Activated naive CD4-positive, alpha-beta T cell treated with Interleukin-2 at 50 U/mL for 16 hours (primary cell): ENCODE measurements around the gene RPS6KA6.

Experiments used
- DNase-seq: peaks from one replicate; pipeline ENCODE4 v3.0.0-alpha.2; 2020

Gene RPS6KA6

DNA sequence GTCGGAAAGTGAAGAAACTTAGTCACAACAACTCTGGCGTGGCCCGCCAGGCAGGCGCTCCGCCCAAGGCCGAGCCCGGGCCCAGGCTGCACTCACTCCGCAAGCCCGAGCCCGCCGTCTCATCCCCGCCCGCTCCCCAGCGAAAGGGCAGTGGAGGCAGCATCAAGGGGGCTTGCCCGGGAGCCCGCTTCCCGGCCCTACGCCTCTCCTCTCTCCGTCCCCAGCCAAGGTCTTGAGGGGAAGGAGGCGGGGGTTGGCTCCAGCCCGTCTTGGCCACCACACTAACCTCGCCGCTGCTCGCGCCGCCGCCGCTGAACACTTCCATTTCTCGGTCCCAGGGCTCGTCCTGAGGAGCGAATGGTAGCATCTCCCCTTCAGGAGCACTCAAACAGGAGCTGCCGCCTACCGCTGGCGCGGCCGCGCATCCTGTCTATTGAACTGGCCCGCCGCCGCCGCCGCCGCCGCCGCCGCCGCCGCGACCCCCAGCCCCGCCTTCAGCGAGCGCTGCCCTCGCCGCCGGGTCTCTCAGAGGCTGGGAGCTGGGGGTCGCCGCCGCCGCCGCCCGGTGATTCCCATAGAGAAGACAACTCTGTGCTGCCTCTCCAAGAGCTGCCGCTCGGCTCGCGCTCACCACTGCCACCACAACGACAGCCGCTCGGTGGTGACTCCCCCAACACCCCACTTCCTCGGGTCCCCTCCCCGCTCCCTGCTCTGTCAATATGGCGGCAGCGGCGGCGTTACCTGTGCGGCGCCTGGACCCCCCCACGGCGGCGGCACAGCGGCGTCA, at the start of gene RPS6KA6:
Gene RPS6KA6, minus strand, starts transcription at position 667 of the 787 bp plus-strand sequence. Its CDS starts 300 bp downstream, at position 367.
- DNase-seq: no peak

GRCh38 chrX:84224741-84225140, 36.7 kb upstream of the RPS6KA6 start:
- no peak for DNase-seq

DNA sequence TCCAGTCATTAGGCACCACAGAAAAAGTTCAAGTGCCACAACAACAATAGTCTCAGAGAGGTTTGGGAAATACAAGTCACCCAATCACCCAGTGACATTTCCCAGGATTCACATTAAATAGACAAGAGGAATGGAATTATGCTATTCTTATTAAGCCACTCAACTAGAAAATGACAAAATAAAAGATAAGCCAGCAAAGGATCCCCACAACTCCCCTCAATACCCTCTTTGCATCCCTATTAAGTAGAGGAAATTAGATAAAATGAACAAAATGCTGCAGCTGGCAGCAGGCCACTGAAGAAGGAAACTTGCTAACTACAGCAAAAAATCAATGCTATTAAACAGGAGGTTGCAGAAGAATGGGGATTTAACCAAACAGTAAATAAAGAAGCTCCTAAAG, 35.3 kb upstream of the RPS6KA6 start:
- DNase-seq: no peak

DNA sequence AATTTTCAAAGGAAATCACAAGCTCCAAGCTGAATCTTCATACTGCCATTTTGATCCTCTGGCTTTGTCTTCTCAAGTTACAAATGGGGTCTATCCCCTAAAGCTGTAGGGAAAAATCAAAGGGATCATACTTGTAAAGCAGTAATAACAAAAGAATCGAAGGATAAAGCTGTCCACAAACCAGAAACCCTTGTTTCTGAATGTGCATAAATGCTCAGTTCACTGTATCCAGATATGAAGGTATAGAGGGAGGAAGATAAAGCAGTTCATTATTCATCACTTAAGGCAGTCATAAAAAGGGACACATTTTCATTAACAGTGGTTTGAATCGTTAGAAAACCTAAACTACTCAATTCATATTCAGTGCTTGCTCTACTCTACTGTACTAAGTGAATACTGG, 33.2 kb upstream of the RPS6KA6 start:
- no peak for DNase-seq

GRCh38 chrX:84219551-84219950, 31.6 kb upstream of the RPS6KA6 start:
- no peak for DNase-seq

- no peak for DNase-seq
These were observed 30.7 kb upstream of the RPS6KA6 start for GRCh38 chrX:84218726-84219125.

- no peak for DNase-seq
These were observed 28.9 kb upstream of the RPS6KA6 start for GRCh38 chrX:84216881-84217280.

DNA sequence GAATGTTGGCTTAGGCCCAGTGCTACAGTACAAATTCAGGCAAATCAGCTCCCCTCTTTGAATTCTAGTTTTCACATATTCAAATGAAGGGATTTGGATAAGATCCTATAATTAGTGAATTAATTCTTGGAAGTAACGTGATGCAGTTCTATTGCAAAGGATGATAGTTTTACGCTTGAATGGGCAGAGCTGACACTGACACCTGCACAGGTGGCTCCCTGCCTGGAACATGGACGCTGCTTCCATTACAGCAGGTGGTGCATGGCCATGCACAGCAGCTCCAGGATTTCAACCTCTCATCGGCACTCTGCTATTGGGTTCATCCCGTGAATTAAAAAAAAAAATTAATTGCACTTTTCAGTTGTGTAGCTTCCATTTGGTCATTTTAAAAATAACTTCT, 28.4 kb upstream of the RPS6KA6 start:
- DNase-seq: no peak

DNA sequence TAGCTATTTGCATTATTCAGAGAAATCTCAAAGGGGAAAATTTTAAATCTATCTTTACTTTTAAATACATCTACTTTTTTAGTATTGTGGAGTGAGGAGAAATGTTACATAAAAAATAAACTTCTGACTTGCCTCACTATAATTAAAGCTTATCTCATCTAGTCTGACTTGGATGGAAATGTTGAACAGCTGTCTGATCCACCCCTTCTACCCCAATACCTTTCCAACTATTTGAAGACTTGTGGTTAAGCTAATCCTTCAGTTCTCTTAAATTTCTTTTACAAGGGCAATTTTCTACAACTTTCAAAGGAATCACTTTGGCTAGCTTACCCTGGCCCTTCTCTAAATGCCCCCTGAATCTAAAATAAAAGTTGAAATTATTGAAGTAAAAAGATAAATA, 17.3 kb upstream of the RPS6KA6 start:
- DNase-seq: no peak

GRCh38 chrX:84199688-84200087, 11.7 kb upstream of the RPS6KA6 start:
- no peak for DNase-seq

DNA sequence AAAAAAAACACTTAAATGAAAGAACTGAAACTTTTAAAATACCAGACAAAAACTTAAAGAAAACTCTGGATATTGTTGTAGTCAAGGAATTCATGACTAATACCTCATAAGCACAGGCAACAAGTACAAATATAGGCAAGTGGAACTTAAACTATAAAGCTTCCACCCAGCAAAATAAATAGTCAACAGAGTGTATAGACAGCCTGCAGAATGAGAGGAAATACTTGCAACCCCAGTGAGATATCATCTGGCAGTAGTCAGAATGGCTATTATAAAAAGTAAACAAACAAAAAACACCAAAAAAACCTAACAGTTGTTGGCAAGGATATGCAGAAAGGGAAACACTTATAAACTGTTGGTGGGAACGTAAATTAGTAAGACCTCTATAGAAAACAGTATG, 9.6 kb upstream of the RPS6KA6 start:
- DNase-seq: no peak

- no peak for DNase-seq
These were observed 4.0 kb upstream of the RPS6KA6 start for GRCh38 chrX:84192006-84192405.

DNA sequence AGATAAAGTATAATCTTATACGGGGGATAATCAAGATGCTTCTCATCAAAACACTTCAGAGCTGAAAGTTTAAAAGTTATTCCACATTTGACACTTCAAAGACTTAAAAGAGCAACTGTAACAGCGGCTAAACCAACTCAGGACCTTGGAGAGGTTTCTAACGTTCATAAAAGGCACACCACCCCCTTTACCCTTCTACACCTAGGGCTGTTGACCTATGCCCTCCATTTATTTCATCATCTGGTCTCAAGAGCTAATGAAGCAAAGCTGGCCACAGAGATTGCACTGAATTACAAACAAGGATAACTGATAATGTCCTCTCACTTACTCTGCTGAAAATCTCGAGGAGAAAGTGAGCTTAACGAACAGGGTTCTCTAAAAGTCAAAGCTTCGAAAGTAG, 1.1 kb upstream of the RPS6KA6 start:
- no peak for DNase-seq

DNA sequence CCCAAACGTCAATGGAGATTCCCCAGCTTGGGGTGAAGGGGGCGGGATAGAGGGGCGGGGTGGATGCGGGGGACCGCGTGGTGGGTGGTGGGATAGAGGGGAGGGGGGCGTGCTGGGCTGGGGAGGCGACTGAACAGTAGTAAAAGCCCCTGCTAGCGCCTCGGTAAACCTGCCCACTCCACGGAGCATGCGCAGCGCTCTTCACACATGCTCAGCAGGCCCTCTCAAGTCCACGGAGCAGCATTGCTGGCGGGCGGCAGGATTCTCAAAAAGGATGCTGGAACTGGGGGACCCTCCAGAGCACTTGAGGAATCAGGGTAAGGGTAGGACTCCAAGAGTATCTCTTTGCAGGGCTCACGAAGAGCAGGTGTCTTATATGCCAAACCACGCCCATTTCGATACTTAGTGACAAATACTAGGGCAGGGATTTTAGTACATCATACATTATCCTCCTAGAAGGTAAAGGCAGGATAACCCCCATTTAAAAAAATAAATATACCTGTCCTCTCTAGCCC, 378 bp upstream of the RPS6KA6 start:
- DNase-seq: no peak

DNA sequence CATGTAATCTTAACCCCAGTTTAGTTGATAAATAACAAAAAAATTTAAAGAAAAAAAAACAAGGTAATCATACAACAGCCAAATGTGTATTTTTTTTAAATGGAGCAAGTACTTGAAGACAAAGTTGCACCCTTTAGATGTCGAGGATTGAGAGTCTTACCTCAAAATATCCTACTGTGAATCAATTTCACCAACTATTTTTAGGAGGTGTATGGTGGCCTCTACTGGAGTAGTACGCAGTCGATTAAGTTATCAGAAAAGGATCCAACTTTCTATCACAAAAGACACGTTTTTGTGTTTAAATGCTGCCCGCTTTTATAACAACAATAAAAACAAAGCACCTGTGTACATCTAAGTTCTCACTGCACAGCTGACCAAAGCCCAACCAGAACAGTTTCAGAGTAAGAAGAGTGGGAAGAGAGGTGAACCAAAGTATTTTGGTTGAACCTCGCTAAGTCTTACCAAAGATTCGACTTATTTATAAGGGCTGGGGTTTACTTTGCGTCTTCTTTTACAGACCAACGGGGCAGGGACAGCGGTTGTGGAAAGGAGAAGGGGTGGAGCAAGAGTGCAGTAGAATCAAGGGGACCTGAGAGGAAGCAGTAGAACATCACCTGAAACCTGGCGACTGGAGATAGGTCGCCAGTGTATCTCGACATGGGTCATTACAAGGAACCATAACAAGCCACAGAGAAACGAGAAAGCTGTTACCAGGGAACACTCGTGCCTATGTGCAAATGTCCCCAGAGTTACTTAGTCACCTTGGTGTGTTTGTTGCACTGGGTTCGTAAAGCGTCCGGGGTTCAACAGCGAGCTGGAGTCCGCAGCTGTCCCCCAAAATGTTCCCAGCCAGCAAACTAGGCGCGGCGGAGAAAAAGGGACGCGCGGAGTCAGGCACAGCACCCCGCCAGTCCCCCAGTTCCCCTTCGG, 1.1 kb downstream of the RPS6KA6 start:
- DNase-seq: no peak

DNA sequence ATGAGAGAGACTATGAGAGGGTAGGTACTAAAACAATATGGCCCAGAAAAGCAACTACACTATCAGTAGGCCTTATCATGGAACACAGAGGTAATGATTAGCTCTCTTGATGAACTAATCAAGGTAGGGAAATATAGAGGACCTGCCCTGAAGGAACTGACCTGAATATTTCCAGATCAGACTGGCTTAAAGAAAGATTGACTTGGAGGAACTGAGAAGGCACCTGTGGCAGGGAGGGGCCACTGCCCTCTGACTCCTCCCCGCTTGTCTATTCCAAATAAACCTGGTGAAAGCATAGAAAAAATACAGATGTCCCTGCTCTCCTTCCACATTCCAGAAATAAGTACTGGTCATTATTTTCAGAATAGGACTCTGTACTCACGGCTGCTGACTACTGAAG, 5.5 kb downstream of the RPS6KA6 start:
- DNase-seq: no peak

DNA sequence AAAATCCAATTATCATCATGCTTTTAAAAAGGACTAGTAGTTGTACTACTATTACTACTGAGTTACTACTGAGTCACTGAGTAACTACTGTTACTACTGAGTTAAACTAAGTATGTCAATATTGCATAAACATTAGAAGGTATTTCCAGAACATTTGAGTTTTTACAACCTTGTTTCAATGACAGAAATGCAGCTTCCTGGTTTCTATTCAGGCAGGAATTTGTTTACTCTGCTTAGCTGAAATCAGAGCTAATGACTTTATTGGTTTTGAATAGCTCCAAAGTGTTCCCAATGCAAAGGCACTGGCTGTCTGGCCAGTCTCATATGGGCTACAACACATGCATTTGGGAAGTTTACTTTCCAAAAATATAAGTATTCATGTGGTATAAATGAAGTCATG, 12.0 kb downstream of the RPS6KA6 start:
- DNase-seq: no peak

DNA sequence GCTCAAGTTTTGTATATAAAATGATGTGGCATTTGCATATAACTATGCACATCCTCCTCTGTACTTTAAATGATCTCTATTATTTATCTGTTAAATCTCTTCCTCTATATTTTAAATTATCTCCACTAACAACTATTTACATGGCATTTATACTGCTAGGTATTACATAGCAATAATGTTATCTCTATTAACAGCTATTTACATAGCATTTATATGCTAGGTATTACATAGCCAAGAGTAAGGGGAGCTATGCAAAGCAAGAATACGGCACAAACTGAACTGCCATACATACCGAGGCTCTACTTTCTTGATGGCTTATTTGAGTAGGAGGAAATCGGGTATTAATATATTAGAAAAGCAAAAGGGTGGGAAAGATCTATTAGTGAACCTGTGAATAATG, 12.7 kb downstream of the RPS6KA6 start:
- DNase-seq: no peak

- no peak for DNase-seq
These were observed 13.7 kb downstream of the RPS6KA6 start for GRCh38 chrX:84174348-84174747.

- no peak for DNase-seq
These were observed 17.1 kb downstream of the RPS6KA6 start for GRCh38 chrX:84170931-84171330.

- no peak for DNase-seq
These were observed 19.4 kb downstream of the RPS6KA6 start for GRCh38 chrX:84168574-84168973.

- DNase-seq: no peak
These were observed 19.9 kb downstream of the RPS6KA6 start for GRCh38 chrX:84168095-84168494.

DNA sequence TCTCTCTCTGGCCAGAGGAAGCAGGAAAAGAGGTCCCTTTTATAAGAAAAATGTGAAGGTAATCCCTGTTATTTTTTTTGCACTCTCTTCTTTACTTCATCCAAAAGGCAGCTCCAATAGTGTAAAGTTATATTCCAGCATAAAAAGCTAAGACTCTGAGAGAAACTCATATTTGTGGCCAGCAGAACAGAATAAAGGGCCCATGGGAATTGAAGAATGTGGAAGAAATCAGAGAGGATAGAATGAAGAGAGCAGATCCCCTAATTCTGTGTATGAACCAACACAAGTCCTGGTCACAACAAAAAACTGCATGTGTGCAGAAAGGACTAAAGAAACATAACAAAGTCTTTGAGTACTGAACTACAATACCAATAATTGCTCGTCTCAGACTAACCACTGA, 22.3 kb downstream of the RPS6KA6 start:
- DNase-seq: no peak

DNA sequence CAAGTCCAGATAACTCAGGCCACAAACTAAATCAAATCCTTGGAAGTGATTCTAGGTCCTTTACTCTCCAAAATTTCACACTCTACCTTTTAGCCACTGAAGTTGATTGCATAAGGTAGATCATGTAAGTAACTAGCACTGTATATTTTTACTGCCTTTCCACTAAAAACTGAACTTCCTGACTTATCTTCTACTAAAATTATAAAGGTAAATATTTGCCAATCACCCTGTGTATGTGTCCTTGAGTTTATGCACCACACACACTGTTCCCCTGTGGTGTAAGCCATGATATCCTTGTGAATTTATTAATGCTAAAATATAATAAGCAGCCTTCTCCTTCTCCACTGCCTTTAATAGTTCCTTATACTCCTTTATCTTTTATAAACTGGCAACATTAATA, 25.6 kb downstream of the RPS6KA6 start:
- DNase-seq: no peak
